ENCODE measurements around the gene LTBP4. TPM values are rescaled to one million over a fixed set of nuclear protein-coding genes. Genes with fewer than 3 reads are reported as not detected.

Gene LTBP4
- total and polyA plus RNA-seq, 2 donors (not counting 3 experiments of a cell fraction or from before 2014, with no cell fraction given), result 25.9 to 38.0 TPM

DNA sequence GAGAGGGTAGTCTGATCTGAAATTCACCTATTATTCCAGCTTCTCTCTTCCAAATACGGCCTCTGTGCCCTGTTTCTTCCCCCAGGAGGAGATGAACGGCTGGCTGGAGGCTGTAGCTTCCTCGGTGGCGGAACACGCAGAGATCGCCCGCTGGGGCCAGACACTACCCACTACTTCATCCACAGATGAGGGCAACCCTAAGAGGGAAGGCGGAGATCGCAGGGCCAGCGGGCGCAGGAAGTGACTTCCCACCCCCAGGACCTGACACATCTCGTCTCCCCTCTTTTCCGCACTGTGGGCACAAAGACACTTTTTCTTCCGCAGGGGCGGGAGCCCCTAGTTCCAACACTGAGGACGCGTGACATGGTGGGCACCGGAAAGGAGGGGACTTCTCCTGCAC is 25.8 kb upstream of the LTBP4 start:
- H4K20me1 ChIP-seq (replicated peaks; ENCODE audit: control insufficient read depth, extremely low read depth, insufficient read depth, low read length), result no peaks in the 10 kb centered on the region
- no peaks in the 10 kb centered on the region for H3K9me3 ChIP-seq (replicated peaks; ENCODE audit: control insufficient read depth, insufficient read depth, low read length)
- intact Hi-C loops (cut with micrococcal nuclease), result no loop called here
- TF ChIP-seq GATA2 (IDR thresholded peaks at IDR 0.05; ENCODE audit: insufficient read depth, insufficient read length, low read depth, low read length), result no peak
- TF ChIP-seq JUN (IDR thresholded peaks at IDR 0.05; ENCODE audit: borderline replicate concordance, insufficient read depth, insufficient read length, low read depth), result no peak
- no peak for TF ChIP-seq EZH2 (IDR thresholded peaks at IDR 0.05; ENCODE audit: borderline replicate concordance, low read depth, low read length, severe bottlenecking)
- no peak for TF ChIP-seq MAX (IDR thresholded peaks at IDR 0.05; ENCODE audit: insufficient read depth, insufficient read length)
- TF ChIP-seq POLR2A (IDR thresholded peaks at IDR 0.05; ENCODE audit: low read depth, low read length), result no peak
- TF ChIP-seq MYC (IDR thresholded peaks at IDR 0.05; ENCODE audit: low read depth, low read length), result no peak
- no peak for TF ChIP-seq FOS (IDR thresholded peaks at IDR 0.05; ENCODE audit: borderline replicate concordance, insufficient read depth, low read length)
- TF ChIP-seq, protein P1, sequence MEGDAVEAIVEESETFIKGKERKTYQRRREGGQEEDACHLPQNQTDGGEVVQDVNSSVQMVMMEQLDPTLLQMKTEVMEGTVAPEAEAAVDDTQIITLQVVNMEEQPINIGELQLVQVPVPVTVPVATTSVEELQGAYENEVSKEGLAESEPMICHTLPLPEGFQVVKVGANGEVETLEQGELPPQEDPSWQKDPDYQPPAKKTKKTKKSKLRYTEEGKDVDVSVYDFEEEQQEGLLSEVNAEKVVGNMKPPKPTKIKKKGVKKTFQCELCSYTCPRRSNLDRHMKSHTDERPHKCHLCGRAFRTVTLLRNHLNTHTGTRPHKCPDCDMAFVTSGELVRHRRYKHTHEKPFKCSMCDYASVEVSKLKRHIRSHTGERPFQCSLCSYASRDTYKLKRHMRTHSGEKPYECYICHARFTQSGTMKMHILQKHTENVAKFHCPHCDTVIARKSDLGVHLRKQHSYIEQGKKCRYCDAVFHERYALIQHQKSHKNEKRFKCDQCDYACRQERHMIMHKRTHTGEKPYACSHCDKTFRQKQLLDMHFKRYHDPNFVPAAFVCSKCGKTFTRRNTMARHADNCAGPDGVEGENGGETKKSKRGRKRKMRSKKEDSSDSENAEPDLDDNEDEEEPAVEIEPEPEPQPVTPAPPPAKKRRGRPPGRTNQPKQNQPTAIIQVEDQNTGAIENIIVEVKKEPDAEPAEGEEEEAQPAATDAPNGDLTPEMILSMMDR (IDR thresholded peaks at IDR 0.05; ENCODE audit: extremely low read depth in 1 of 2, insufficient read depth in 1 of 2, low read depth in 1 of 2, low read length in 2 of 2), result no peak
- TF ChIP-seq POLR2AphosphoS5 (IDR thresholded peaks at IDR 0.05; ENCODE audit: insufficient read depth, low read depth, low read length), result no peak
- H3K4me3 ChIP-seq (replicated peaks in 1 of 3; ENCODE audit: insufficient read depth in 1 of 3, low read depth in 1 of 3, low read length in 3 of 3), result no peak overlapping the region
- peaks cover 9% of the 10 kb centered on the region for H3K4me1 ChIP-seq (ENCODE audit: control insufficient read depth, extremely low read depth, insufficient read depth, low read length)
- no peak overlapping the region for H3K27ac ChIP-seq (ENCODE audit: insufficient read depth, low read depth, low read length)
- peaks cover 2% of the 10 kb centered on the region for H3K79me2 ChIP-seq (ENCODE audit: control insufficient read depth, insufficient read depth, low read length)
- ChIA-PET CTCF (no interaction called here), POLR2A (no interaction called here)
- BruUV-seq (replicated peaks), result no TSS peak
- H3K36me3 ChIP-seq (ENCODE audit: control insufficient read depth in 2 of 2, extremely low read depth in 1 of 2, insufficient read depth in 2 of 2, low read length in 2 of 2), result peaks cover 3 to 4% of the 10 kb centered on the region in 2 experiments
- dilution Hi-C loops (cut with MboI; ENCODE audit: extremely low pct_ligation_motif_present, low sequenced_read_pairs), result no loop called here
- DNase-seq (ENCODE audit: low read depth, low spot score) (no peak), FAIRE-seq (no peak)
- H3K27me3 ChIP-seq (ENCODE audit: control insufficient read depth in 2 of 2, insufficient read depth in 2 of 2, low read length in 2 of 2), result no peaks in the 10 kb centered on the region
- H3K9ac ChIP-seq (replicated peaks; ENCODE audit: extremely low read depth, insufficient read depth, low read length), result no peak overlapping the region
- H2AFZ ChIP-seq (ENCODE audit: low read depth, low read length), result no peak overlapping the region
- H3K4me2 ChIP-seq (ENCODE audit: insufficient read depth, low read length), result no peak overlapping the region
- H3K9me1 ChIP-seq (replicated peaks; ENCODE audit: control insufficient read depth, extremely low read depth, insufficient read depth, low read length), result no peaks in the 10 kb centered on the region

Measured in endothelial cell of umbilical vein (primary cell).